GM18868 (cell line): ENCODE results near the gene STAT6.

Experiments used
- ATAC-seq: cut with Tn5 transposase; IDR thresholded peaks from one replicate; pipeline ENCODE4 v1.9.1; 2021; ENCODE audit warnings: mild to moderate bottlenecking, moderate library complexity; ENCODE audit not compliant: unreplicated experiment

STAT6 gene

DNA sequence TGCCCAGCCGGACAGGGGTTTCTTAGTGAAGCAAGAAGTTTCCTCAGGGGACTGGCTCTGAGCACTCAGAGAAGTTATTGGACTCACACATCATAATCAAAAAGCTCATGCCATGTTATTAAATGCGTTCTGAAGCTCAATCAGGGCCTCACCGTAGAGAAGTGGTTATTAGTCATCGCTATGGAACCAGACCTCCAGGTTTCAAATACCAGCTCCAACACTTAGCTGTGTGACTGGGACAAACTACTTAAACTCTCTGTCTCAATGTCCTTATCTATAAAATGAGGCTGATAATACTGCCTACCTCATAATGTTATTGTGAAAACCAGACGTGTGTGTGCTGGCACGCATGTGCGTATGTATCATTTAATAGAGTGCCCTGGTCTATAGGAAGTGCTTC lies 7.3 kb downstream of the STAT6 start:
- no peak for ATAC-seq

GRCh38 chr12:57101892-57102695 lies 9.1 kb downstream of the STAT6 start:
- ATAC-seq, result no peak

DNA sequence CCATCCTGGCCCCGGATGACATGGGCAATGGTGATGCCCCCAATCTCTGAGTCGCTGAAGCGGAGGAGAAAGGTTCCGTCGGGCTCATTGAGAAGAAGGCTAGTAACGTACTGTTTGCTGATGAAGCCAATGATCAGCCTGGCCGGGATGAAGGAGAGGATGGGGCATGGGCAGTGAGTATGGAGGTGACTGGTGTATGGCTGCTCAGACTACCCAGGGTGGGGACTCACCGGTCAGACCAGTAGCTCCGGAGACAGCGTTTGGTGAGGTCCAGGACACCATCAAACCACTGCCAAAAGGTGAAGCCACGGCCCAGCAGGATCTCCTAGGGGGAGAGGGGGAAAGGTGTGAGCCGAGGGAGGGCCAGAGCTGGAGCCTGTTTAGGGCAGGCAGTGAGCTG lies 11.4 kb downstream of the STAT6 start:
- no peak for ATAC-seq

DNA sequence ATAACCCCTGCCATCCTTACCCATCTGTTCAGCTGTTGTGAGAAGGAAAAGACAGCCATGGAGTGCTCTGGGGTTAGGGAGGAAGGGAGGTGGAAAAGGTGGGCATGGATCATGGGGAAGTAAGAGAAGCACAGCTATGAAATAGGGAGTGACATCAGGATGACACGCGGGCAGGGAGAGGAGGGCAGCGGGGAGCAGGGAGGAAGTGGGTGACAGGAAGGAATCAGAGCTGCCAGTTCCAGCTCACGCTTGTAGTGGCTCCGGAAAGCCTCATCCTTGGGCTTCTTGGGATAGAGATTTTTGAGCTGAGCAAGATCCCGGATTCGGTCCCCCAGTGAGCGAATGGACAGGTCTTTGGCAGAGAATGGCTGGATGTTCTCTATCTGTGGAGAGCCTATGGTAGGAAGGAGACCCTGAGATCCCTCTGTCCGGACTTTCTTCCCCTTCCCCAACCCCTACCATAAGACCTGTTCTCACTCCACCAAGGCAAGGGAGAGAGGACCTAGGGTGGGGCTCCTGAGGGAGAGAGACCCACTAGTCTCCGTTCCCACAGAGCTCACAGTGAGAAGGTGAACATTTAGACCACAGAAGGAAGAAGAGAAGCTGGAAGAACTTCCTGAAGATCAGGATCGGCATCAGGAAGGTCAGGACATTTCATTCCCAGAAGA lies 12.0 kb downstream of the STAT6 start:
- ATAC-seq, result no peak

DNA sequence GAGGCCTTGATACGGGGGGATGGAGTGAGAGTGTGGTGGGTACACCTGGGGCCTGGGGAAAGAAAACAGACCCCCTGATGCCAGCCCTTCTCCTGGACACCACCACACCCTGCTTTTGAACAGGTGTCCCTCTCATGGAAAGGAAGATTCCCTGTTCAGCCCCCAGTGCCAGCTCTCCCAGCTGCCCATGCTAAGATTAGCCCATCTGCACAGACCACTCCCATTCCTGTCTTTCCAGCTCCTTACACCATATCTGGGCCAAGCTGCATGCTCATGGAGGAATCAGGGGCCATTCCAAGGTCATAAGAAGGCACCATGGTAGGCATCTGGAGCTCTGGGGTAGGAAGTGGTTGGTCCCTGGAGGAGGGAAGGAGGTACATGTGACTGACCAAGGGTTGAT lies 12.6 kb downstream of the STAT6 start:
- ATAC-seq, result no peak

GRCh38 chr12:57097554-57097835 lies 13.7 kb downstream of the STAT6 start:
- ATAC-seq, result no peak

GRCh38 chr12:57096748-57097553 lies 14.2 kb downstream of the STAT6 start:
- ATAC-seq, result no peak

DNA sequence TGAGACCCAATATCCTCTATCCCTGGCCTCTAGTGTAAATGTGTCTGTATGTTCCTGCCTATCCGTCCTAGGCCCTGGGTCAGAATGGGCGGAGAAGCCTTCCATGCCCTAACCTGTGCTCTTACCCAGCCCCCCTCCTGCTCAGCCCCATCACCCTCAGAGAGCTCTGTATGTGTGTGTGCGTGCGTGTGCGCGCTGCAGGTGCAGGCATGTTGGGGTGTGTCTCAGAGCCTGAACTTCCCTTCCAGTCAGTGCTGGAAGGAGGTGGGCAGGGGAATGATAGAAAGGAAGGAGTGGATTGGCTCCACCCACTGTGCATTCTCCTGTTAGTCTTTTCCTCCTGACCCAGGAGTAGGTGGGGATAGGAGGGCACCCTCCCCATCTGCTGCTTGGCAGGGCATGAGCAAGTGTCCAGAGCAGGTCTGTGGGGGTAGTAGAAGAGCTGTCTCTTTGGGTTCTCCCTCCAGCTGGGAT lies 15.0 kb downstream of the STAT6 start:
- ATAC-seq, result no peak

DNA sequence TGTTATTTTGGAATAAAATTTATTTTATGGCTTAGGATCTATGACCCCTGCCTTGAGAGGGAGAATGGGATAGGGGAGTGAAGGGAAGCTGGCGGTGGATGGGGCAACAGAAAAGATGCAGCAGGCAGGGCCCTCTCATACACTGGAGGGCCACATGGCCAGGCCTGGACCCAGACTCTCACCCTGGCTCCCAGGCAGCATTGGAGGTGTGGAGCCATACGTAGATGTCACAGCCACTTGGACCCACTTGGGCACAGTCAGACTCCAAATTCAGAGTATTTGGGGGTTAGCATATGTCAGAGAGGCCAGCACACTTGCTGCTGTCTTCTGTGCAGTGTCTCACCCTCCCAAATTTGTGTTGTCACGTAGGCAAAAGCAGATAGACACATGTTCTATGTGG lies 15.7 kb downstream of the STAT6 start:
- ATAC-seq, result no peak

GRCh38 chr12:57094208-57095160 lies 16.7 kb downstream of the STAT6 start:
- no peak for ATAC-seq

GRCh38 chr12:57093415-57094207 lies 17.6 kb downstream of the STAT6 start:
- ATAC-seq, result peak; percentile 47

GRCh38 chr12:57092876-57093414 lies 18.2 kb downstream of the STAT6 start:
- no peak for ATAC-seq

GRCh38 chr12:57092529-57092862 lies 18.7 kb downstream of the STAT6 start:
- ATAC-seq, result no peak

GRCh38 chr12:57091638-57092528 lies 19.3 kb downstream of the STAT6 start:
- no peak for ATAC-seq

- no peak for ATAC-seq
These were observed 20.1 kb downstream of the STAT6 start for GRCh38 chr12:57090924-57091637.

DNA sequence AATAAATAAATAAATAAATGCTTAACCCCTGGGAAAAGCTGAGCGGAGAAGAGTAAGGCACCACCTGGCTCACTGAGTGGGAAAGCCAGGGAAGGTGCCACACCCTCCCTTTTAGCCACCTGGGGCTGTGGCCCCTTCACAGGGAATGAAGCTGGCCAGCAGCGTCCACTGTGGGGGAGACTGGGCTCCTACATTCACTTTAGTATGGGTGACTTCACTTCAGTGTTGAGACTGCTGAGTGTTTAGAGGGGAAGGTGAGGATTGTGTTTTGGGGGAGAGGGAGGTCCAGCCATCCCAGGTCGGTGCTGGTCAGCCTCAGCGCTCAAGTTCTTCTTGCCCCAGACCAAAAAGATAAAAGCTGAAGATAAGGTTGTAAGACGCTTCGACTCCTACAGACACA lies 20.7 kb downstream of the STAT6 start:
- no peak for ATAC-seq

GRCh38 chr12:57089271-57090245 lies 21.6 kb downstream of the STAT6 start:
- ATAC-seq, result no peak
